A204.1 (cell line): ENCODE data around the gene DPP6.

Source experiments
- FAIRE-seq: peaks from 2 replicates; lab custom pipeline; 2012; peaks lifted over from hg19 to GRCh38; lab: Jason Lieb, UNC

Gene DPP6

GRCh38 chr7:154232700-154233099 is 180.5 kb downstream of the DPP6 start:
- no peak for FAIRE-seq

GRCh38 chr7:154241988-154242387 is 189.8 kb downstream of the DPP6 start:
- FAIRE-seq: no peak

- FAIRE-seq: no peak
Measured at GRCh38 chr7:154242709-154243108, 190.5 kb downstream of the DPP6 start.

- no peak for FAIRE-seq
Measured at GRCh38 chr7:154252046-154252445, 199.8 kb downstream of the DPP6 start.

- FAIRE-seq: no peak
Measured at GRCh38 chr7:154253810-154254209, 201.6 kb downstream of the DPP6 start.

GRCh38 chr7:154255324-154255723 is 203.1 kb downstream of the DPP6 start:
- FAIRE-seq: no peak

- FAIRE-seq: no peak
Measured at GRCh38 chr7:154256150-154256549, 204.0 kb downstream of the DPP6 start.

GRCh38 chr7:154259396-154259795 is 207.2 kb downstream of the DPP6 start:
- no peak for FAIRE-seq

GRCh38 chr7:154287356-154287755 is 235.2 kb downstream of the DPP6 start:
- FAIRE-seq: no peak

- FAIRE-seq: no peak
Measured at GRCh38 chr7:154289119-154289518, 236.9 kb downstream of the DPP6 start.

GRCh38 chr7:154296443-154296842 is 244.2 kb downstream of the DPP6 start:
- FAIRE-seq: no peak

- FAIRE-seq: no peak
Measured at GRCh38 chr7:154299736-154300135, 247.5 kb downstream of the DPP6 start.

- FAIRE-seq: no peak
Measured at GRCh38 chr7:154302380-154302779, 250.2 kb downstream of the DPP6 start.

- FAIRE-seq: no peak
Measured at GRCh38 chr7:154304231-154304630, 252.0 kb downstream of the DPP6 start.

- no peak for FAIRE-seq
Measured at GRCh38 chr7:154304740-154305700, 252.8 kb downstream of the DPP6 start.

GRCh38 chr7:154306036-154306435 is 253.8 kb downstream of the DPP6 start:
- FAIRE-seq: no peak

GRCh38 chr7:154308928-154309327 is 256.7 kb downstream of the DPP6 start:
- no peak for FAIRE-seq

- FAIRE-seq: no peak
Measured at GRCh38 chr7:154310114-154310513, 257.9 kb downstream of the DPP6 start.

- FAIRE-seq: no peak
Measured at GRCh38 chr7:154324196-154324595, 272.0 kb downstream of the DPP6 start.

GRCh38 chr7:154326421-154326820 is 274.2 kb downstream of the DPP6 start:
- FAIRE-seq: no peak

- no peak for FAIRE-seq
Measured at GRCh38 chr7:154330318-154330717, 278.1 kb downstream of the DPP6 start.

GRCh38 chr7:154332811-154333580 is 280.8 kb downstream of the DPP6 start:
- FAIRE-seq: no peak

- no peak for FAIRE-seq
Measured at GRCh38 chr7:154336295-154336694, 284.1 kb downstream of the DPP6 start.
